NCI-H345 treated with DMSO at 0.1 percent for 48 hours (cell line): ENCODE data around the gene SPOUT1.
A peak's percentile ranks its signal among the peaks of the same experiment; 100 is the strongest.
"Not testable (repeated sequence)": the region's sequence is repeated elsewhere in the genome, so short reads cannot be mapped to it uniquely, and the experiment has no call there.

Experiments
- DNase-seq: peaks from one replicate; lab custom pipeline; 2025; ENCODE audit not compliant: unreplicated experiment; lab: John Stamatoyannopoulos, UW

SPOUT1 gene, protein sequence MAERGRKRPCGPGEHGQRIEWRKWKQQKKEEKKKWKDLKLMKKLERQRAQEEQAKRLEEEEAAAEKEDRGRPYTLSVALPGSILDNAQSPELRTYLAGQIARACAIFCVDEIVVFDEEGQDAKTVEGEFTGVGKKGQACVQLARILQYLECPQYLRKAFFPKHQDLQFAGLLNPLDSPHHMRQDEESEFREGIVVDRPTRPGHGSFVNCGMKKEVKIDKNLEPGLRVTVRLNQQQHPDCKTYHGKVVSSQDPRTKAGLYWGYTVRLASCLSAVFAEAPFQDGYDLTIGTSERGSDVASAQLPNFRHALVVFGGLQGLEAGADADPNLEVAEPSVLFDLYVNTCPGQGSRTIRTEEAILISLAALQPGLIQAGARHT

GRCh38 chr9:128829477-128830251 is at the start of gene SPOUT1:
Gene SPOUT1, minus strand, starts transcription at chr9:128829794. Its CDS starts 14 bp downstream, at chr9:128829780.
- peak; percentile 95 for DNase-seq

DNA sequence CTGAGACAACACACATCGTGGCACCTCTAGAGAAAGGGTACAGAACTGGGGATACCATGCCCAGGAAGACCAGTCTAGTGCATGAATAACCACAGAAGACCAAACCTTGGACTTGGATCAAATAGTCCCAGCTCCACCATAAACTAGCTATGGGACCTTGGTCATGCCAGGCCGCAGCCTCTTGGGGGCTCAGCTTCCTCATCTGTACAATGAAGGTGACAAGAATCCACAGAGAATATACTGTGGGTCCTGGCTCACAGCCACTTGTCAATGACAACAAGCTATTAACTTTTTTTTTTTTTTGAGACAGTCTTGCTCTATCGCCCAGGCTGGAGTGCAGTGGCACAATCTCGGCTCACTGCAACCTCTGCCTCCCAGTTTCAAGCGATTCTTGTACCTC is 48.3 kb upstream of the SPOUT1 start:
- no peak for DNase-seq

- DNase-seq = not testable (repeated sequence)
Measured at GRCh38 chr9:128870941-128871265, 41.3 kb upstream of the SPOUT1 start.

DNA sequence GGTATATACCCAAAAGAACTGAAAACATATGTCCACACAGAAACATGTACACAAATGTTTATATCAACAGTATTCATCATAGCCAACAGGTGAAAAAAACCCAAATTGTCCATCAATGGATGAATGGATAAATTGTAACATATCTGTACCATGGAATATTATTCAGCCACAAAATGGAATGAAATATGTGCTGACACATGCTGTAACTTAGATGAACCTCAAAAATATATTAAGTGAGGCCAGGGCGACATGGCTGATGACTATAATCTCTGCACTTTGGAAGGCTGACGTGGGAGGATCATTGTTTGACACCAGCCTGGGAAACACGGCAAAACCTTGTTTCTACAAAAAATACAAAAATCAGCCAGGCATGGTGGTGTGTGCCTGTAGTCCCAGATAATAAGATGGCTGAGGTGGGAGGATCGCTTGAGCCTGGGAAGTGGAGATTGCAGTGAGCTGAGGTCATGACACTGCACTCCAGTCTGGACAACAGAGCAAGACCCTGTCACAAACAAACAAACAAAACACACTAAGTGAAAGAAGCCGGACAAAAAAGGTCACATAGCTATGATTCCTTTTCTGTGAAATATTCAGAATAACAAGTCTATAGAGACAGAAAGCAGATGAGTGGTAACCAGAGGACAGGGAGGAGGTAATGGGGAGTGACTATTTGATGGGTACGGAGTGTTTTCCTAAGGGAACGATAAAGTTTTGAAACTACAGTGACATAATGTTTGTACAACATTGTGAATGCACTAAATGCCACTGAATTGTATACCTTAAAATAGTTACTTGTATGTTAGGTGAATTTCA is 40.7 kb upstream of the SPOUT1 start:
- DNase-seq = no peak

GRCh38 chr9:128863647-128864046 is 34.1 kb upstream of the SPOUT1 start:
- DNase-seq = peak; percentile 32

DNA sequence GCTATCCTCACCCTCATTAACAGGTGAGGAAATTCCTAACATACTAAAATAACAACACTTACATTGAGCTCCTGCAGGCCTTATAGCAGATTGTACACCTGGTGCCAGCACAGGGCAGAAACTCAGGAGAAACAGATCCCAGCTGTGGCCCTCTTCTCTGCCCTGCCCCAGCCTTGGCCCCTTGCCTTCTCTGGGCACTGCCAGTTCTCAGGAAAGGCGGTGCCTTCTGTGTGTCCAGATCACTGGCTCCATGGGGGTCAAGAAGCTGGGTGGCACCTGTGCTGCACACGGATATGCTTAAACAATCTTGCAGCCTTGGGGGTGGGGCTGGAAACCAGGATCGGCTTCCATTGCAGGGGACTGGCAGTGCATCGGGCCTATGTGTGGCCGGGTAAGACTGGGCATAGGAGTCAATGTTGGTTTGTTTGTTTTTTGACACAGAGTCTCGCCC is 32.8 kb upstream of the SPOUT1 start:
- DNase-seq = no peak

DNA sequence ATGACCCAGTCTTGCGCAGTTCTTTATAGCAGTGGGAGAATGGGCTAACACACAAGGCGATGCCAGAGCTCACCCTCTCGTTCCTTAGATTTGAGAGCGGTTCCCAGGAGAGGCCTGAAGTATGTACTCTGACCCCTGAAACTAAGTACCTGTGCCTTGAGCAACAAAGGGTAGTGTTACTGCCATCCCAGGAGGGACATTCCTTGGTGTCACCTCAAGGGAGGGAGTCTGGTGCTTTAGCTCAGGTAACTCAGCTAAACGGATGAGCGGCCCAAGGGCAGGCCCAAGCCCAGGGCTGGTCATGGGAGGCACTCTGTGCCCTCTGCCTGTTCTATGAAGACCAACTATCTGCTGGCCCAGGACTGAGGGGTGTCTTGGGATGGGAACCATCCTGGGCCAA is 31.9 kb upstream of the SPOUT1 start:
- no peak for DNase-seq

DNA sequence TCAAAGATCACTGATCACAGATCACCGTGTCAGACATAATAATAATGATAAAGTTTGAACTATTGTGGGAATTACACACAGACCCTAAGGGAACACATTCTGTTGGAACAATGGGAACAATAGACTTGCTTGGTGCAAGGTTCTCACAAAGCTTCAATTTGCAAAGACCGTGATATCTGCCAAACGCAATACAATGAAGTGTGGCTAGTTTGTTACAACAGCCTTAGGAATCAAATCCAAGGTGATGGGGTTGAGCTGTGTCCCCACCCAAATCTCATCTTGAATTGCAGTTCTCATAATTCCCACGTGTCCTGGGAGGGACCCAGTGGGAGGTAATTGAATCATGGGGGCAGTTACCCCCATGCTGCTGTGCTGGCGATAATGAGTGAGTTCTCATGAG is 31.3 kb upstream of the SPOUT1 start:
- no peak for DNase-seq

GRCh38 chr9:128858476-128858875 is 28.9 kb upstream of the SPOUT1 start:
- DNase-seq = not testable (repeated sequence)

- DNase-seq = not testable (repeated sequence)
Measured at GRCh38 chr9:128854454-128854853, 24.9 kb upstream of the SPOUT1 start.

- DNase-seq = not testable (repeated sequence)
Measured at GRCh38 chr9:128852646-128853045, 23.1 kb upstream of the SPOUT1 start.

- not testable (repeated sequence) for DNase-seq
Measured at GRCh38 chr9:128851779-128852600, 22.4 kb upstream of the SPOUT1 start.

- not testable (repeated sequence) for DNase-seq
Measured at GRCh38 chr9:128851024-128851423, 21.4 kb upstream of the SPOUT1 start.

- DNase-seq = no peak
Measured at GRCh38 chr9:128847803-128848202, 18.2 kb upstream of the SPOUT1 start.

DNA sequence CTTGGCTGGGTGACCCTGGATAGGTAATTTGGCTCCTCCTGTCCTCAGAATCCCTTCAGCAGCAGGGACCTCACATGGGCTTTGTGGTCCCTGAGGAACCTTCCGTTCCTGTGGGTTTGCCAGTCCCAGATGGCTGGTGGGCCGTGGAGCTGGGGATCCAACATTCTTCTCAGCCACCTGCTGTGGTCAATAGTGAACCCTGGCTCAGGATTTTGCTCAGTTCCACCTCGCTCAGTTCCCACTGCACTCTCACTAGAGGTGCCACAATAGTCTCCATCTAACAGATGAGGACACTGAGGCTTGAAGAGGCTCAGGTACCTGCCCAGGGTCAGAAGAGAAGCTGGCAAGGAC is 17.1 kb upstream of the SPOUT1 start:
- DNase-seq = no peak

GRCh38 chr9:128845186-128845931 is 15.8 kb upstream of the SPOUT1 start:
- peak; percentile 81 for DNase-seq

GRCh38 chr9:128843171-128843570 is 13.6 kb upstream of the SPOUT1 start:
- not testable (repeated sequence) for DNase-seq

GRCh38 chr9:128841694-128842492 is 12.3 kb upstream of the SPOUT1 start:
- no peak for DNase-seq

GRCh38 chr9:128840524-128840923 is 10.9 kb upstream of the SPOUT1 start:
- DNase-seq = no peak
